ENCODE data around the gene RAPGEF1. TPM values are rescaled to one million over a fixed set of nuclear protein-coding genes. Genes with fewer than 3 reads are reported as not detected.

RAPGEF1 gene
- total RNA-seq, 2 experiments from 2014 or later: 129 to 131 TPM

DNA sequence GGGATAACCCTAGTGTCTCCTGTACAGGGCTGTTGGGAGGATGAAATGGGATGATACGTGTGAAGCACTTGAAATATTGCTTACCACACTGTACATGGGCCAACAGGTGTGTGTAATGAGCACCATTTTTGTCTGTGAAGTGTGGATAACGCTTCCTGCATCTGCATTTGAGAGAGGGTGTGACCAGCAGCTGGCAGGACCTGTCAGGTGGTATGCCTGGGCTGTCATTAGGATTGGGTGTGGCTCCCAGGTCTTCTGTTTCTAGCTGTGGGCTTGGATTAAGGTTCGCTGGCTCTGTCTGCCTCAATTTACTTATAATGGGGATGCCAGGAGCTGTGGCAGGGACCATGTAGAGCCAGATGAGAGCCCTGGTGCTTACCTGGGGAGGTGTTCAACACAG lies 120.2 kb downstream of the RAPGEF1 start:
- DNase-seq (no peak), ATAC-seq (ENCODE audit: low read depth) (no peak)
- Mint-ChIP-seq H3K36me3 (peaks cover 26% of the 10 kb centered on the region), H3K27ac (no peak overlapping the region), H3K27me3 (no peaks in the 10 kb centered on the region), H3K9me3 (no peaks in the 10 kb centered on the region), H3K4me3 (no peak overlapping the region), H3K4me1 (no peaks in the 10 kb centered on the region)
- POLR2A ChIA-PET: no interaction called here

DNA sequence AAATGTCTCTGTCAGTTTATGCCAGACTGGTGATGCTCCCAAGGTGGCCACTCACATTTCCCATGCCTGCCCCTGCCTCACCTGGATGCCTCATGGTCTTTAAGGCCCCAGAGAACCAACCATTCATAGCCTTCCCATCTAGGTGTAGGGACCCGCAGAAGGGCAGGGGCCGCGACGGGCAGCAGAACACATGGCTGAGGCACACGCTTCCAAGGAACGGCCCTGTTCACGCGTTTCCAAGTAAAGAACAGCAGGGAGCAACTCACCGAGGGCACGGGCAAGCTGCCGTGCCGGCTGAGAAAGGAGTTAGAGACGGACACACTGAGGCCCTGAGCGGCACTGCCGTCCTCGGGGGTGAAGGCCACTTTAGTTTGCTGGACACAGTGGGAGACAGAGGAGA lies 121.1 kb downstream of the RAPGEF1 start:
- no peak overlapping the region for H3K27ac Mint-ChIP-seq
- H3K4me1 Mint-ChIP-seq: no peaks in the 10 kb centered on the region
- POLR2A ChIA-PET: no interaction called here
- peaks cover 29% of the 10 kb centered on the region for H3K36me3 Mint-ChIP-seq
- no peaks in the 10 kb centered on the region for H3K27me3 Mint-ChIP-seq
- H3K9me3 Mint-ChIP-seq: no peaks in the 10 kb centered on the region
- DNase-seq (no peak), ATAC-seq (ENCODE audit: low read depth) (no peak)
- H3K4me3 Mint-ChIP-seq: no peak overlapping the region

DNA sequence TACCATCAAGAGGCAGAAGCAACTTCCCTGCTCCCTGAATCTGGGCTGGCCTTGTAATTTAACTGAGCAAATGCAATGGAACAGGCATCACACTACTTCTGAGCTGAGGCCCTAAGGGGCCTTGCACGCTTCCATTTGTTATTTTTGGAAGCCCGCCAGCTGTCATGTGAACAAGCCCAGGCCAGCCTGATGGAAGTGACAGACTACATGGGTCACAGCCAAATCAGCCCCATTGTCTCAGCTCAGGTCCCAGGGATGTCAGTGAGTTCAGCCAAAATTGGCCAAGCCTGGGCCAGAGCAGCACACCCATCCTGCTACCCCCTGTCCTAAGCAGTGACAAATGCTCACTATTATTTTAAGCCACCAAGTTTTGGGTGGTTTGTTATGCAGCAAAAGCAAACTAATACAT lies 121.8 kb downstream of the RAPGEF1 start:
- POLR2A ChIA-PET: no interaction called here
- Mint-ChIP-seq H3K36me3 (peaks cover 34% of the 10 kb centered on the region), H3K9me3 (no peaks in the 10 kb centered on the region), H3K4me3 (no peak overlapping the region), H3K27ac (no peak overlapping the region), H3K4me1 (no peaks in the 10 kb centered on the region), H3K27me3 (no peaks in the 10 kb centered on the region)
- DNase-seq: no peak
- no peak for ATAC-seq (ENCODE audit: low read depth)

DNA sequence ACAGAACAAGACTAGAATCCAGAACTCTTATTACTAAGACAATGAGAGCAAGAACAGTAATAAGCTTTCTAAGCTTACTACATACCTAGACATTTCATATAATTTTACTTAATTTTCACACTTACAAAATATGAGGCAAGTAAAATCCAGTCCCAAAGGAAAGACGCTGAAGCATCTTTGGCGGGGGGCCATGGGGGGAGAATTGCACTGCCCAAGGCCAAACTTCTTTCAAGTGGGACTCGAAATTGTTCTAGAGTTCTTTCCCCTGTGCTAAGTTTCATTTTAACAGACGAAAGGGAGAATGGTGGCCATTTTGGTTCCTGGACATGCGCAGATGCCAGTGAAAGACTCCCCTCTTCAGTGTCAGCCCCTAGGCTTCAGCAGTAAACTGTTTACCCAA lies 122.3 kb downstream of the RAPGEF1 start:
- H3K27ac Mint-ChIP-seq: no peak overlapping the region
- no peak for ATAC-seq (ENCODE audit: low read depth)

DNA sequence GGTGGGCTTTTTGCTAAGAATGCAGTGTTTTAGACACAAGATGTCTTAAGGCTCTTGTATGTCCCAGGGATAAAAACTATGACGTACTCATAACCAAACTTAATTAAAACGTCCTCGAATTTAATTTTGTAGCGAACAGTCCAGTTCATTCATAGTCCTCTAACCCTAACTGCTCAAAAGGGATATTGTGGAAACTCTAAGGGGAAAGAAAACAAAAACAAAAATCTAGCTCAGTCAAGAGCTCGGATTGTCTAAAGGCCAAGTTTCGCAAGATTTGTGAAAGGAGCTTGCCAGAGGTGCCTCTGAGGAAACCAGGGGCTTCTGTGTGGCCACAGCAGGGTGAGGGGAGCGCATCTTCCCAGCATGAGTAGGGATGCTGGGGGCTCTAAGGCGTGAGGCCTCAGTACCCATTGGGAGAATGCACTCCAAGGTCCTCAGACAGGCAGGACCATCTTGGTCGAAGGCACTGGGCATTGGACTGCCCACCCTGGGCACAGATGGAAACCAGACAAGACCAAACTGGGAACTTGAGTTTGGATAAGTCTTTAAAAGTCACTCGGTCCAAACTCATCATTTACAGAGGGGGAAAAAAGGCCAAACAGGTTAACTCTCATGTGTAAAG lies 122.8 kb downstream of the RAPGEF1 start:
- Mint-ChIP-seq H3K9me3 (no peaks in the 10 kb centered on the region), H3K4me3 (no peak overlapping the region), H3K4me1 (no peaks in the 10 kb centered on the region), H3K27me3 (no peaks in the 10 kb centered on the region), H3K36me3 (peaks cover 36% of the 10 kb centered on the region), H3K27ac (no peak overlapping the region)
- DNase-seq: no peak
- no peak for ATAC-seq (ENCODE audit: low read depth)
- POLR2A ChIA-PET: no interaction called here

More for the DNA sequence above, 122.3 kb downstream of the RAPGEF1 start:
- Mint-ChIP-seq H3K4me1 (no peaks in the 10 kb centered on the region), H3K9me3 (no peaks in the 10 kb centered on the region), H3K27me3 (no peaks in the 10 kb centered on the region), H3K4me3 (no peak overlapping the region), H3K36me3 (peaks cover 36% of the 10 kb centered on the region)
- POLR2A ChIA-PET: no interaction called here
- DNase-seq: no peak

DNA sequence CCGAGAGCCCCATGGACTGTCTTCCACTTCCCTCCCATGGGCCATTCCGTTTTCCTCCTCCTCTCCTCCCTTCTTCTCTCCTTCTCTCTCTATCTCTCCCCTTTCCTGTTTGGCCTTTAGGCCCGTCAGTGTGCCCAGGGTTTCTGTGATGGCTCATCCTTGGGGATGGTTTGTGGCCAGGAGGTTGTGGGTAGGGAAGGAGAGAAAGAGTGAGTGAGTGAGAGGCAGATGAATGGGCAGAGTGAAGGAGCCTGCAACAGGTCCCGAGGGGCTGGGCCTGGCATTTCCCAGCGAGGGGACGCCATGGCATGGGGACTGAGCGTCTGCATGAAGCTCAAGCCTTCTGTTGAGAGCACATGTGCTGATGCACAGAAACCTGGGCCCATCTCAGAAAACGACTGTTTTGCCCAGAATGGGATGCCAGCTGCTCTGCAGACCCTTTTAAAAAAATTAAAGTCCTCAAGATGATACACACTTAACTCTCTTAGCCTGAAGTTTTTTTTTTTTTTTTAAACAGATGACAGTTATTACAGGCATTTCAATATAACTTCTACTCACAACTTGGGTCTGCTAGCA lies 125.4 kb downstream of the RAPGEF1 start:
- no peaks in the 10 kb centered on the region for H3K4me1 Mint-ChIP-seq
- POLR2A ChIA-PET: interaction anchor here (0.7 kb wide), 1 partner anchor 10 kb away, joined by 5 read pairs; no protein-coding TSS in a partner anchor
- H3K27ac Mint-ChIP-seq: no peak overlapping the region
- H3K4me3 Mint-ChIP-seq: no peak overlapping the region
- peaks cover 27% of the 10 kb centered on the region for H3K36me3 Mint-ChIP-seq
- no peaks in the 10 kb centered on the region for H3K27me3 Mint-ChIP-seq
- ATAC-seq (ENCODE audit: low read depth) (no peak), DNase-seq (no peak)
- H3K9me3 Mint-ChIP-seq: no peaks in the 10 kb centered on the region

DNA sequence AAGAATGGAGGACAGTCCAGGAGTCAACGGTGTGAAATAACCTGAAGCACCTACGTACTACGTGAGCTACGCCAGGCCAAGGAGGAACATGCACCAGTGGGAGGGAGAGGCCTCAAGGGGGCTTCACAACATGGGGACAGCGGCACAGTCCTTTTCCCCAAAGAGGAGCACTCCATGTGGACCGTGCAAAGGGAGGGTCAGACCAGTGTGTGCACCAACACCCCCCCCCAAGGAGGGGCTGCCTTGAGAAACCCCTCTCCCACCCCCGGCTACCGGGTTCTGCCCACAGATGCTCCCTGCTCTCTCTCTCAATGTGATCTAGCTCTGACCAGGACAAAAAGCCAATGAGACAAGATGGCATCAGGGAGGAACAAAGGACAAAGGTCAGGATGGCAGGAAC lies 126.0 kb downstream of the RAPGEF1 start:
- no peak for DNase-seq
- Mint-ChIP-seq H3K27ac (no peak overlapping the region), H3K27me3 (no peaks in the 10 kb centered on the region), H3K9me3 (no peaks in the 10 kb centered on the region), H3K4me1 (no peaks in the 10 kb centered on the region), H3K36me3 (peaks cover 26% of the 10 kb centered on the region), H3K4me3 (no peak overlapping the region)
- POLR2A ChIA-PET: interaction anchor here (0.7 kb wide), 1 partner anchor 11 kb away, joined by 5 read pairs; no protein-coding TSS in a partner anchor
- ATAC-seq (ENCODE audit: low read depth): no peak

DNA sequence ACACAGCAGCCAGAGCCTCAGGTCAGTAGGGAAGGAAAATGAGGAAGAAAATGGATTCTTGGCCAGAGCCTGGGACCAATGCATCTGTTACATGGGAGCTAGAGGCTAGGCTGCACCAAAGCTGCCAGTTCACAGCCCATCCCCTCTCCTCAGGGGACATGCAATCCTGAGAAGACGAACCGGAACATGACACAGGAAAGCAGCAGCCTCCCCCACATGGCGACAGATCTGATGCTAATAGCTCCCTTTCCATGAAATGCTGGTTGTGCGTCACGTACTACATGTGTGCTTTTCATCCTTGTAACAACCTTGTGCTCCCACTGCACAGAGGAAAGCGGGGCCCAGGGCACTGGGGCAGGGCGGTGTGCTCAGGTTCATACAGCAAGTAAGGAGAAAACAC lies 127.0 kb downstream of the RAPGEF1 start:
- POLR2A ChIA-PET: no interaction called here
- peaks cover 21% of the 10 kb centered on the region for H3K36me3 Mint-ChIP-seq
- no peak for DNase-seq
- H3K4me3 Mint-ChIP-seq: no peak overlapping the region
- no peak for ATAC-seq (ENCODE audit: low read depth)
- H3K27ac Mint-ChIP-seq: peak overlapping the region; percentile 17
- H3K9me3 Mint-ChIP-seq: no peaks in the 10 kb centered on the region
- H3K27me3 Mint-ChIP-seq: no peaks in the 10 kb centered on the region
- no peaks in the 10 kb centered on the region for H3K4me1 Mint-ChIP-seq

DNA sequence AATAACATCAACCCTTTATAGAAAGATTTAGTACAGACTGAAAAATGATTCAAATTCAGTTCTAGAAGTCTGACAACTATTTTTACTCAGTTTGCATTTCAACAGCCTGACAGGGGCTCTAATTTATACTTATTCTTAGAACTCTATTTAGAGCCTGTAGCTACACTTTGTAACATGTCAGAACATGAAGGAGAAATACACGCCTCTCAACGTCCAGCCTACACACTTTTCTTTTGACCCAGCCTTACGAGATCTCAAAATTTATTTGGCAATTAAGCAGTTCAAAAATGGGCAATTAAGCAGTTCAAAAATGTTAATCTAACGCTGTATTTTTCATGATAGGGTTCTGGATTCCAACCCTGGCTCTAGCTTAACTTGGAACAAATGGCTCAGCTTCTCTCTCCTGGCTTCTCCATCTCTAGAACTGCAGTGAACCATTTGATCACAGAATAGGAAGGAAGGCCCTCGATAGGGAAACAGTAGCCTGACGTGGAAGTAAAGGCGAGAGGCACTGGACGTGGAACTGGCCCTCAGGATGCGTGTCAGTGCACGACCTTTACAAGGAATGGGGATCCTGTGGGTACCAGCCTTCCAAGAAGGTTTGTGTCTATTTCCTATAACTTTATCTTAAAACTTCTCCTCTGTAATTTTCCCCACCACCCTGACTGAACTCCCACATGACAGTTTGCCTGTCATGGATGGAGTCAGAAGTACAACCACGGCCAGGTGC lies 128.1 kb downstream of the RAPGEF1 start:
- no peak for DNase-seq
- POLR2A ChIA-PET: no interaction called here
- H3K4me1 Mint-ChIP-seq: no peaks in the 10 kb centered on the region
- no peaks in the 10 kb centered on the region for H3K27me3 Mint-ChIP-seq
- H3K36me3 Mint-ChIP-seq: peaks cover 20% of the 10 kb centered on the region
- H3K4me3 Mint-ChIP-seq: no peak overlapping the region
- H3K27ac Mint-ChIP-seq: no peak overlapping the region
- ATAC-seq (ENCODE audit: low read depth): no peak
- H3K9me3 Mint-ChIP-seq: no peaks in the 10 kb centered on the region

DNA sequence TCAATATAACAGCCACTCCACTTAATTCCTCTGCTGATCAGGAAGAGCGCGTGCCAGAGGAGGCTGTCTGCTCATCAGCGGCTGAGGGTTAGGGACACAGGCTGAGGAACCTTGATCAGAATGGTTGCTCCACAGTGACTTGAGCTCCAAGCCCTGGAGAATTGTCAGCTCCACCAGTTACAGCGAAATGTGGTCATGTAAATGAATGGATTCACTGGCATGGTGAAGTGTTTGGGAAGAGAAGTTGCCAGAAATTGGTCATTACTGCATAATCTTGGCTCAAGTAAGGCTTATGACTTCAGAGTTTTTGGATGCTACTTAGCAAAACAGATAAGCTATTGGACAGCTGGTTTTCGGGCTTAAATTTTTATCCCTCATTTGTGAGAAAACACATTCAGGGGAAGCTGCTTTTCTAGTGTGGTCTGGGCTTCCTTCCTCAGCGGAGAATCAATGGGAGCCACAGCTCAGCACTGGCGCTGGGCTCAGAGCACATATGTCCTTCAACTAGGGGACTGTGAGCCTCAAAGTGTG lies 129.6 kb downstream of the RAPGEF1 start:
- Mint-ChIP-seq H3K4me3 (no peak overlapping the region), H3K36me3 (peaks cover 16% of the 10 kb centered on the region), H3K27me3 (no peaks in the 10 kb centered on the region), H3K9me3 (no peaks in the 10 kb centered on the region), H3K4me1 (no peaks in the 10 kb centered on the region), H3K27ac (no peak overlapping the region)
- no peak for ATAC-seq (ENCODE audit: low read depth)
- no peak for DNase-seq
- POLR2A ChIA-PET: no interaction called here

DNA sequence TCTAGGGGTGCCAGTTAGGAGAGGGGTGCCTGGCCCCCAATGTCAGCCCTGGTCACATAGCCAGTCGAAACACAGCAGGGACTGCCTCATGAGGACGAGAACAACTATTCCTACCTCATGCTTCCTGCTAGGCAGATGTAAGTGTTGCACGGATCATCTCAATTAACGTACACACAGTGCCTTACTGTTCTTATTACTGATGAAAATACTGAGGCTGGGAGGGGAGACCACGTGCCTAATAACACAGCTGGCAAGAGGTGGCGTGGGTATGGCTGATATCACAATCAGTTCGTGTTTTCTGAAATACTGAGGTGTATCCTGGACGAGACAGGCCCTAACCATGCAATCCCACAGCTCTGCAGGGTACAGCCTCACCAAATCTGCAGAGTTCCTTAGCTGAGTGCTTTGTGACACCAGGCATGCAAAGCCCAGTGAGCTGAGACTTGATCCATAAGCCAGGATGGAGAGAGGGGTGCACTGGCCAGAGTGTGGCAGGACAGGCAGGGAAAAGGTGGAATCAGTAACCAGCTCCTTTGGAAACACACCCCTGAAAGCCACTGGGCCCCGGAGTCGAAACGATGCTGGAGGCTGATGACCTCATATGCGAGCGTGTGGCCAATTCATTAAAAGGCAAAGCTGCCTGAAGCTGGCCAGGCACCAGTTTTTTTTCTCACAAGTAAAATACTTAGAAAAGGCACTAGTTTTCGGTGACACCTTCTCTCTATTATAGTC lies 130.6 kb downstream of the RAPGEF1 start:
- H3K4me3 Mint-ChIP-seq: no peak overlapping the region
- no peak for ATAC-seq (ENCODE audit: low read depth)

DNA sequence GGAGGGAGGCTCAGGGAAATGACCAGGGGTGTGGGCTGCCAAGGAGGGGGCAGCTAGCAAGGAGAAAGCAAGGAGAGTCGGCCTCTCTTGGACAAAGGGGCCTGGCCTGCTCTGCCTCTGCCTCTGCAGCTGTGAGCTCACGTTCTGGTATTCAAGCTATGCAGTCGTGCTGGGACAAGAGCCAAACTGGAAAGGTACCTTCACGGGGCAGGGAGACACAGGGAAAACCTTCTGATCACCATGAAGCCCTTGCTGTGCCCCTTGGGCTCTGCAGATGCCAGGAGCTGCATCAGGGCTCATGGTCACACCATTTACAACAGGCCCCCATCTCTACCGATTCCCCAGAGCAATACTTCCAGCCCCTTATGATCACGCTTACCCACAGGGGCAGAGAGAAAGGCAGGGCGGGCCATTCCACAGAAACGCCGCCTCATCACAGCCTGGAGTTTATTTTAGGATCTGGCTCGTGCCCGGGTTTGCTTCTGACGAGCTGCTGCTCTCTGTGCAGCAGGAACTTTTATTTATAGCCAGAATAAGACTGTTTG lies 131.3 kb downstream of the RAPGEF1 start:
- H3K36me3 Mint-ChIP-seq: peaks cover 13% of the 10 kb centered on the region
- DNase-seq: no peak

More for the DNA sequence above, 130.6 kb downstream of the RAPGEF1 start:
- H3K27me3 Mint-ChIP-seq: no peaks in the 10 kb centered on the region
- peaks cover 16% of the 10 kb centered on the region for H3K36me3 Mint-ChIP-seq
- no peaks in the 10 kb centered on the region for H3K4me1 Mint-ChIP-seq
- no peaks in the 10 kb centered on the region for H3K9me3 Mint-ChIP-seq
- POLR2A ChIA-PET: no interaction called here
- DNase-seq: no peak
- H3K27ac Mint-ChIP-seq: no peak overlapping the region

DNA sequence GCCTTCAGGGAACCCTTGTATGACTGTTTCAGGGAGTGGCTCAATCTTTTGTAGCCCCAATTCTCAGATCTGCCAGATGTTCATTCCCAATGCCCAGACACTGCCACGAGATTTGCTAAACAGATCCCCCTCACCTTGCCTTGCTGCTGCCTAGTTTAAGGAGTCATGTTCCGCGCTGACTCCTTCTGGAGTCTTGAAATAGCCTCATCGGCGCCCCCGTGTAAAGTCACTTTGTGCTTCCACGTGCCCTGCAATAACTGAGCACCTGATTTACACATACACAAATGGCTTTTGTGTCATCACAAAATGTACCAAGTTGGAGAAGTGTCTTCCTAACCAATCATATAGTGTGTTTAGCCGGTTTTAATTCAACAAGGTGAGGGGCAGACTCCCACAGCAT lies 132.3 kb downstream of the RAPGEF1 start:
- H3K27me3 Mint-ChIP-seq: no peaks in the 10 kb centered on the region
- no peak overlapping the region for H3K27ac Mint-ChIP-seq
- POLR2A ChIA-PET: no interaction called here
- no peaks in the 10 kb centered on the region for H3K4me1 Mint-ChIP-seq
- H3K4me3 Mint-ChIP-seq: no peak overlapping the region
- H3K9me3 Mint-ChIP-seq: no peaks in the 10 kb centered on the region
- H3K36me3 Mint-ChIP-seq: peaks cover 8% of the 10 kb centered on the region
- no peak for DNase-seq
- ATAC-seq (ENCODE audit: low read depth): no peak

More for the DNA sequence above, 131.3 kb downstream of the RAPGEF1 start:
- POLR2A ChIA-PET: no interaction called here
- Mint-ChIP-seq H3K4me3 (no peak overlapping the region), H3K9me3 (no peaks in the 10 kb centered on the region), H3K27me3 (no peaks in the 10 kb centered on the region), H3K4me1 (no peaks in the 10 kb centered on the region), H3K27ac (no peak overlapping the region)
- ATAC-seq (ENCODE audit: low read depth): no peak

Data from activated naive CD8-positive, alpha-beta T cell treated with anti-CD3 and anti-CD28 coated beads, Interleukin-2, amount 10 ng/mL, durations not matched to agents 7 days and 5 days (primary cell).